BJ (cell line): ENCODE measurements around the gene SEC61A1. TPM values are rescaled to one million over a fixed set of nuclear protein-coding genes. Genes with fewer than 3 reads are reported as not detected.

Source experiments
- CTCF ChIA-PET: fragments of 350-600 bp; formaldehyde crosslinking; extraction: SDS; loops from one replicate; lab custom pipeline; 2021; ENCODE audit warnings: antibody characterized with exemption, inconsistent platforms; lab: Yijun Ruan, JAX
- POLR2A ChIA-PET: fragments of 300-600 bp; sonication (Branson Sonifier 250); formaldehyde crosslinking; extraction: SDS; loops from one replicate; lab custom pipeline; 2021; ENCODE audit warnings: antibody characterized with exemption; lab: Charles Lee
- DNase-seq: peaks from one replicate; pipeline ENCODE4 v3.0.0-alpha.2; 2011; ENCODE audit warnings: low read depth
- H3K27me3 ChIP-seq: 2 replicates; pipeline ENCODE4 v1.6.0; 2011; ENCODE audit warnings: low read length; ENCODE audit not compliant: control insufficient read depth, insufficient read depth
- H3K36me3 ChIP-seq: 2 replicates; pipeline ENCODE4 v1.5.1; 2011; ENCODE audit warnings: low read length; ENCODE audit not compliant: control insufficient read depth, insufficient read depth
- H3K4me3 ChIP-seq: 2 replicates; pipeline ENCODE4 v1.5.1; 2011; ENCODE audit warnings: low read depth, mild to moderate bottlenecking, control low read depth, low read length
- polyA minus RNA-seq: library from RNA; depleted of rRNA, polyadenylated mRNA; stranded (reverse); fragments of >200 nt; gene quantifications from 2 replicates; pipeline ENCODE4 v1.2.3, GENCODE V29; 2011; rRNA and poly(A)+ RNA removed
- polyA plus RNA-seq: library from polyadenylated mRNA; depleted of rRNA; stranded (reverse); fragments of >200 nt; gene quantifications from 2 replicates; pipeline ENCODE4 v1.2.3, GENCODE V29; 2011; rRNA removed
- TF ChIP-seq, protein P1 (sequence below): IDR thresholded peaks from 2 replicates; pipeline ENCODE4 v1.5.1; 2011; ENCODE audit warnings: low read depth, mild to moderate bottlenecking, control low read depth, inconsistent platforms, low read length, moderate library complexity; ENCODE audit not compliant: insufficient read depth

Gene SEC61A1
- 458 and 510 TPM in 2 replicates for polyA plus RNA-seq
- polyA minus RNA-seq = 407 and 730 TPM in 2 replicates

DNA sequence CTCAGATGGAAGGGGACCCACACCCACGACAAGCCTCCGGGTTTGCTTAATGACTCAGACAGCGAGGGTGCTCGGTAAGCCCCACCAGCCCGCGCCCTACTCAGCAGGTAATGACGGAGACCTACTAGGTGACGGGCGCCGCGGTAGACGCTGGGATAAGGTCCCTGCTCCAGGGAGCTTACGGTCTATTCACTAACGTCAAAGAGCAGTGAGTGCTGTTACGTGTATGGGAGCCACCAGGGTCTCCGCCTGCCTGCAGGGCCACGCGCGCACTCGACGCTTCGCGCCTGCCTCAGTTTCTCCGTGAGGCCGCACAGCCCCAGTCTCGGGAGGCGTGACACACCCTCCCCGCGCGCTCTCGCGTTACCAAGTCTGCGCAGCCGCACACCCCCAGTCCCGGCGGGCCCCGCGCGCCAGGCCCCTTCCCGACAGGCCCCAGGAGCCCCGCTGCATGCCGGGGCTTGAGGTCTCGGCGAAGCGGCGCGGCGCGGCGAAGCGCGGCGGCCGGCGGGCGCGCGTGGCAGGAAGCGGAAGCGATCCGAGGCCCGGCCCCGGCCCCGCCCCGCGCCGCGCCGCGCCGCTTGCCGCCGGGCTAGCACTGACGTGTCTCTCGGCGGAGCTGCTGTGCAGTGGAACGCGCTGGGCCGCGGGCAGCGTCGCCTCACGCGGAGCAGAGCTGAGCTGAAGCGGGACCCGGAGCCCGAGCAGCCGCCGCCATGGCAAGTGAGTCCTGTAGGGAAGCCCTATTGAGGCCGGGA, at the start of gene SEC61A1:
Gene SEC61A1 (plus strand): TSS at position 601 of the 758 bp plus-strand sequence. CDS start 116 bp downstream, at position 717.
- TF ChIP-seq, protein P1, sequence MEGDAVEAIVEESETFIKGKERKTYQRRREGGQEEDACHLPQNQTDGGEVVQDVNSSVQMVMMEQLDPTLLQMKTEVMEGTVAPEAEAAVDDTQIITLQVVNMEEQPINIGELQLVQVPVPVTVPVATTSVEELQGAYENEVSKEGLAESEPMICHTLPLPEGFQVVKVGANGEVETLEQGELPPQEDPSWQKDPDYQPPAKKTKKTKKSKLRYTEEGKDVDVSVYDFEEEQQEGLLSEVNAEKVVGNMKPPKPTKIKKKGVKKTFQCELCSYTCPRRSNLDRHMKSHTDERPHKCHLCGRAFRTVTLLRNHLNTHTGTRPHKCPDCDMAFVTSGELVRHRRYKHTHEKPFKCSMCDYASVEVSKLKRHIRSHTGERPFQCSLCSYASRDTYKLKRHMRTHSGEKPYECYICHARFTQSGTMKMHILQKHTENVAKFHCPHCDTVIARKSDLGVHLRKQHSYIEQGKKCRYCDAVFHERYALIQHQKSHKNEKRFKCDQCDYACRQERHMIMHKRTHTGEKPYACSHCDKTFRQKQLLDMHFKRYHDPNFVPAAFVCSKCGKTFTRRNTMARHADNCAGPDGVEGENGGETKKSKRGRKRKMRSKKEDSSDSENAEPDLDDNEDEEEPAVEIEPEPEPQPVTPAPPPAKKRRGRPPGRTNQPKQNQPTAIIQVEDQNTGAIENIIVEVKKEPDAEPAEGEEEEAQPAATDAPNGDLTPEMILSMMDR = no peak
- peaks cover 7% of the 10 kb centered on the region for H3K36me3 ChIP-seq
- ChIA-PET CTCF (no interaction called here), POLR2A (interaction anchor here (0.5 kb wide), 1 partner anchor 24 kb away, joined by 4 read pairs; no protein-coding TSS in a partner anchor)
- DNase-seq = peak; percentile 69
- H3K4me3 ChIP-seq = peak within 1 kb of the TSS; percentile 99
- no peaks in the 10 kb centered on the region; the same call in 1 of the 2 replicates for H3K27me3 ChIP-seq

DNA sequence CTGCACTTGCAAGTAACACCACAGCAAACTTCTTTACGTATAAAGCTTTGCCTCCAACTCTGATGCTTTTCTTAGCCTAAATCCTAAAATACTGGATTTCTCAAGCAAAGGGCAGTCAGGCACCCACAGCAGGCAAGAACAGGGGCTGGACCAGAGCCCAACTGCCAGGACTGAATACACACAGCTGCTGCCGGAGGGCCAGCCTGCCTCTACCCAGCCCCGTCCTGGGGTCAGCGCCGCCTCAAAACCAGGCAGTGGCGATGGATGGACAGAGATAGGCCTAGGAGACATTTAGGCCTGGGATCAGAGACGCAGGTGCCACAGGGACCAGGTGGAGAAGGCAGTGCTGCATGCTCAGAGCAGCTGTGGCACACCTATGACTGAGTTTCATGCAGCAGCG, 47.6 kb upstream of the SEC61A1 start:
- peaks cover 11% of the 10 kb centered on the region for H3K27me3 ChIP-seq
- TF ChIP-seq, protein P1 = no peak
- CTCF ChIA-PET = no interaction called here
- H3K36me3 ChIP-seq = no peaks in the 10 kb centered on the region
- DNase-seq = no peak
- POLR2A ChIA-PET = no interaction called here
- no peak overlapping the region for H3K4me3 ChIP-seq

DNA sequence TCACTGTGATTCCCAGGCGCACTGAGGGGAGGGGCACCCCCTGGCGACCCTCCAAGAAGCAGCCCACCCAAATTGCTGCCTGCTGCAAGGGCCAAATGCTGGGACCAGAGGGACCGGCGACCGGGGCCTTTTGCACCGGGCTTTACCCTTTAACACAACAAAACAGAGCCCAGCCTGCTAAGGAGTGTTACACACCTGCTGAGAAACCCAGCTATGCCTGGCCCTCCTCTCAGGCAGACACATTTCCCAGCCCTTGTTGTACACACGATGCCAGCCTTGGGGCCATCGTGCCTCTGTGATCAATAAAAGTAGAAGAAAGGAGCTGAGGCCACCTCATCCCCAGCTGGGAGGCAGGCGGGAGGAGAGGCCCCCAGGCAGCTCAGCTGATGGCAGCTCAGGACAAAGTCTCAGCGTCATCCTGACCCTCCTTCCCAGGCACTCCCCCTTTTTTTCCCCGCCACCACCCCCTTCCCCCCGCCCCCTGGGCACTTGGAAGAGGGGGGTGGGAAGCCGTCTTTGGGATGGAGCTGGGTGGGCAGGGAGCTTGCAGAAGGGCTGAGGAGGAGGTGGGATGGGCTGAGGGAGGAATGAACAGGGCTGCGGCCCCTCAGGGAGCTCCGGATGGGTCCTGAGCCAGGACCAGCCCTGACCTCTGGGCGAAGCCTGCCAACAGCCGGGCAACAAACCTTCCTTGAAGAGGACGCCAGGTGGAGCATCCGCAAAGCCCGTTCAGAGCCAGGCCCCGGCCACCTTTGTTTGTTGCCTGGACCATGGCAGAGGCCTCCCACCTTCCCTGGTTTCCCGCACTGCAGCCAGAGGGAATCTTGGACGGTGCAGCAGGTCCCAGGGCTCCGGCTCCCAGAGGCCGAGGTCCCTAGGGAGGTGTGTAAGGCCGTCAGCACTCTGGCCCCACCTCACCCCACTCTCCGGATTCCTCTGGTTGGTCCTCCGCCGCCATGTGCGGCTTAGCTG, 45.9 kb upstream of the SEC61A1 start:
- ChIA-PET CTCF (interaction anchor here (0.9 kb wide), 1 partner anchor 10 kb away, joined by 3 read pairs; no protein-coding TSS in a partner anchor), POLR2A (no interaction called here)
- no peaks in the 10 kb centered on the region for H3K36me3 ChIP-seq
- H3K4me3 ChIP-seq = no peak overlapping the region
- peaks cover 9% of the 10 kb centered on the region for H3K27me3 ChIP-seq
- no peak for DNase-seq
- TF ChIP-seq, protein P1 = no peak

DNA sequence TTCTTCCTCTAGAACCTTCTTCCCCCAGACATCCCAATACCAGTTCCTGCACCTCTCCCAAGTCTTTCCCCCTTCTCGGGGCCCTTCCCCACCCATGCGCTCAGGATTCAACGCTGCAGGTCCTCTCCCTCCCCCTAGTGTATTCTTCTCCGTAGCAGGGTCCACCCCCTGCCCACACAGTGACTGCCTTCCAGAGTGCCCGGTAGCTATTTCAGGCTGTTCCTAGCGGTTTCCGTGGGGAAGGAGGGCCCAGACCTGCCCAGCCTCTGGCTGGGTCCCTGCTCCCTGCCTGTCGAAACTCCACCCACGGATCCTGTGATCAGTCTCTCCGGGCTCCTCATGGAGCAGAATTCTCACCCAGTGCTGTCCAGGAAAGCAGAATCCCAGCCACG, 45.2 kb upstream of the SEC61A1 start:
- POLR2A ChIA-PET = no interaction called here
- no peak for DNase-seq
- CTCF ChIA-PET = interaction anchor here (0.9 kb wide), 1 partner anchor 9 kb away, joined by 3 read pairs; no protein-coding TSS in a partner anchor
- Histone ChIP-seq H3K27me3 (peaks cover 9% of the 10 kb centered on the region), H3K4me3 (no peak overlapping the region), H3K36me3 (no peaks in the 10 kb centered on the region)
- TF ChIP-seq, protein P1 = no peak
